ENCODE data around the gene ZDHHC12. TPM values are rescaled to one million over a fixed set of nuclear protein-coding genes. Genes with fewer than 3 reads are reported as not detected.

The ZDHHC12 gene
- total RNA-seq, 1 donor from 2014 or later: 18.4 TPM

GRCh38 chr9:128731093-128731492, 7.2 kb upstream of the ZDHHC12 start:
- no peak for DNase-seq (ENCODE audit: low spot score)

GRCh38 chr9:128729766-128730517, 6.0 kb upstream of the ZDHHC12 start:
- DNase-seq (ENCODE audit: low spot score): no peak

- DNase-seq (ENCODE audit: low spot score): no peak
Observed at GRCh38 chr9:128729302-128729701, 5.4 kb upstream of the ZDHHC12 start.

GRCh38 chr9:128728298-128728697, 4.4 kb upstream of the ZDHHC12 start:
- DNase-seq (ENCODE audit: low spot score): no peak

GRCh38 chr9:128727640-128728248, 3.8 kb upstream of the ZDHHC12 start:
- DNase-seq (ENCODE audit: low spot score): no peak

- DNase-seq (ENCODE audit: low spot score): no peak
Observed at GRCh38 chr9:128724744-128725211, 851 bp upstream of the ZDHHC12 start.

GRCh38 chr9:128723352-128723865, 518 bp downstream of the ZDHHC12 start:
- DNase-seq (ENCODE audit: low spot score): no peak

- DNase-seq (ENCODE audit: low spot score): no peak
Observed at GRCh38 chr9:128722380-128723351, 1.3 kb downstream of the ZDHHC12 start.

GRCh38 chr9:128721487-128722010, 2.4 kb downstream of the ZDHHC12 start:
- DNase-seq (ENCODE audit: low spot score): no peak

GRCh38 chr9:128720841-128721486, 3.0 kb downstream of the ZDHHC12 start:
- DNase-seq (ENCODE audit: low spot score): no peak

- no peak for DNase-seq (ENCODE audit: low spot score)
Observed at GRCh38 chr9:128719919-128720605, 3.9 kb downstream of the ZDHHC12 start.

- DNase-seq (ENCODE audit: low spot score): no peak
Observed at GRCh38 chr9:128718475-128718874, 5.5 kb downstream of the ZDHHC12 start.

- no peak for DNase-seq (ENCODE audit: low spot score)
Observed at GRCh38 chr9:128718047-128718446, 5.9 kb downstream of the ZDHHC12 start.

GRCh38 chr9:128716581-128717254, 7.2 kb downstream of the ZDHHC12 start:
- DNase-seq (ENCODE audit: low spot score): no peak

GRCh38 chr9:128715436-128715750, 8.5 kb downstream of the ZDHHC12 start:
- DNase-seq (ENCODE audit: low spot score): no peak

GRCh38 chr9:128714586-128715435, 9.1 kb downstream of the ZDHHC12 start:
- DNase-seq (ENCODE audit: low spot score): no peak

GRCh38 chr9:128713941-128714573, 9.9 kb downstream of the ZDHHC12 start:
- DNase-seq (ENCODE audit: low spot score): no peak

GRCh38 chr9:128713411-128713780, 10.5 kb downstream of the ZDHHC12 start:
- no peak for DNase-seq (ENCODE audit: low spot score)
